Measurements from ENCODE around the gene MTURN. TPM values are rescaled to one million over a fixed set of nuclear protein-coding genes. Genes with fewer than 3 reads are reported as not detected.
A peak's percentile ranks its signal among the peaks of the same experiment; 100 is the strongest.

Gene MTURN
- total and polyA plus RNA-seq, 4 donors = 13.5 to 79.6 (median 23.0) TPM

GRCh38 chr7:30160329-30160728 lies 25.5 kb downstream of the MTURN start:
- Histone ChIP-seq H3K27me3 (ENCODE audit: control insufficient read depth in 3 of 3, insufficient read depth in 3 of 3, low read length in 2 of 3) (no peaks in the 10 kb centered on the region), H3K9me3 (ENCODE audit: control insufficient read depth in 4 of 4, insufficient read depth in 3 of 4, low read length in 3 of 4) (no peaks in the 10 kb centered on the region), H3K4me1 (ENCODE audit: control insufficient read depth in 5 of 5, insufficient read depth in 5 of 5, low read length in 5 of 5) (peaks cover 0 to 25% (median 4%) of the 10 kb centered on the region in 5 donors), H3K4me3 (no peak overlapping the region), H3K27ac (ENCODE audit: low read depth in 1 of 2, low read length in 1 of 2) (peak overlapping the region in 1 of 2 donors; percentile 9), H3K9ac (ENCODE audit: insufficient read depth in 1 of 2, low read length in 2 of 2) (no peak overlapping the region), H3K36me3 (ENCODE audit: control insufficient read depth in 4 of 4, insufficient read depth in 4 of 4, low read length in 4 of 4) (peaks cover 0 to 9% (median 2%) of the 10 kb centered on the region in 4 donors)
- TF ChIP-seq CTCF (IDR thresholded peaks at IDR 0.05; ENCODE audit: control extremely low read depth, extremely low read depth) = no peak
- 74 to 83% methylated on average over 2 of the region's 2 CpGs for WGBS, 2 donors
- ATAC-seq (ENCODE audit: insufficient read depth, low FRiP score) = no peak
- DNase-seq = no peak

- peaks cover 0 to 26% (median 6%) of the 10 kb centered on the region in 5 donors for H3K4me1 ChIP-seq (ENCODE audit: control insufficient read depth in 5 of 5, insufficient read depth in 5 of 5, low read length in 5 of 5)
- H3K9me3 ChIP-seq (ENCODE audit: control insufficient read depth in 4 of 4, insufficient read depth in 3 of 4, low read length in 3 of 4) = no peaks in the 10 kb centered on the region
- no peak overlapping the region for H3K9ac ChIP-seq (ENCODE audit: insufficient read depth in 1 of 2, low read length in 2 of 2)
- H3K27ac ChIP-seq (ENCODE audit: low read depth in 1 of 2, low read length in 1 of 2) = no peak overlapping the region
- H3K4me3 ChIP-seq = no peak overlapping the region
- DNase-seq (no peak), ATAC-seq (ENCODE audit: insufficient read depth, low FRiP score) (no peak)
- no peak for TF ChIP-seq CTCF (IDR thresholded peaks at IDR 0.05; ENCODE audit: control extremely low read depth, extremely low read depth)
- H3K36me3 ChIP-seq (ENCODE audit: control insufficient read depth in 4 of 4, insufficient read depth in 4 of 4, low read length in 4 of 4) = peaks cover 0 to 13% (median 2%) of the 10 kb centered on the region in 4 donors
- WGBS, 2 donors = 25 to 53% methylated on average over 3 of the region's 3 CpGs
- no peaks in the 10 kb centered on the region for H3K27me3 ChIP-seq (ENCODE audit: control insufficient read depth in 3 of 3, insufficient read depth in 3 of 3, low read length in 2 of 3)
Measured at GRCh38 chr7:30162133-30162532, 27.3 kb downstream of the MTURN start.

GRCh38 chr7:30162622-30163124 lies 27.9 kb downstream of the MTURN start:
- DNase-seq = no peak
- H3K4me3 ChIP-seq = no peak overlapping the region
- 58% methylated on average over 5 of the region's 5 CpGs for WGBS, 2 donors
- H3K27ac ChIP-seq (ENCODE audit: low read depth in 1 of 2, low read length in 1 of 2) = no peak overlapping the region
- no peak for ATAC-seq (ENCODE audit: insufficient read depth, low FRiP score)
- H3K9ac ChIP-seq (ENCODE audit: insufficient read depth in 1 of 2, low read length in 2 of 2) = no peak overlapping the region
- no peak for TF ChIP-seq CTCF (IDR thresholded peaks at IDR 0.05; ENCODE audit: control extremely low read depth, extremely low read depth)
- peaks cover 0 to 13% (median 2%) of the 10 kb centered on the region in 4 donors for H3K36me3 ChIP-seq (ENCODE audit: control insufficient read depth in 4 of 4, insufficient read depth in 4 of 4, low read length in 4 of 4)
- H3K9me3 ChIP-seq (ENCODE audit: control insufficient read depth in 4 of 4, insufficient read depth in 3 of 4, low read length in 3 of 4) = no peaks in the 10 kb centered on the region
- peaks cover 0 to 21% (median 6%) of the 10 kb centered on the region in 5 donors for H3K4me1 ChIP-seq (ENCODE audit: control insufficient read depth in 5 of 5, insufficient read depth in 5 of 5, low read length in 5 of 5)
- H3K27me3 ChIP-seq (ENCODE audit: control insufficient read depth in 3 of 3, insufficient read depth in 3 of 3, low read length in 2 of 3) = no peaks in the 10 kb centered on the region

Data from lung (tissue), 12 donors.